MM.1S (cell line): Measurements from ENCODE around the gene GCAT.

ENCODE experiments used
- DNase-seq: peaks from one replicate; pipeline ENCODE4 v3.0.0-alpha.2; 2015
- H2AFZ ChIP-seq: fragments of 300-600 bp; sonication (generic); 2 replicates; pipeline ENCODE4 v1.6.0; 2016; ENCODE audit warnings: antibody characterized with exemption, low read length
- H3F3A ChIP-seq: fragments of 300-600 bp; sonication (generic); 2 replicates; pipeline ENCODE4 v1.6.1; 2016; ENCODE audit warnings: mild to moderate bottlenecking, antibody characterized with exemption, low read length, moderate library complexity, mixed read lengths; ENCODE audit not compliant: insufficient read depth
- H3K27ac ChIP-seq: fragments of 300-600 bp; sonication (generic); 2 replicates; pipeline ENCODE4 v1.5.1; 2016; ENCODE audit warnings: mild to moderate bottlenecking, low read length
- H3K27me3 ChIP-seq: fragments of 300-600 bp; sonication (generic); replicated peaks from 2 replicates; pipeline ENCODE4 v1.6.0; 2016; ENCODE audit warnings: low read length; ENCODE audit not compliant: insufficient read depth
- H3K36me3 ChIP-seq: fragments of 300-600 bp; sonication (generic); replicated peaks from 2 replicates; pipeline ENCODE4 v1.6.1; 2016; ENCODE audit warnings: mild to moderate bottlenecking, low read length, mixed read lengths; ENCODE audit not compliant: insufficient read depth
- H3K4me1 ChIP-seq: fragments of 300-600 bp; sonication (generic); 2 replicates; pipeline ENCODE4 v1.6.1; 2016; ENCODE audit warnings: low read length, mixed read lengths
- H3K4me2 ChIP-seq: fragments of 300-600 bp; sonication (generic); 2 replicates; pipeline ENCODE4 v1.6.0; 2016; ENCODE audit warnings: low read depth, low read length
- H3K4me3 ChIP-seq: fragments of 300-600 bp; sonication (generic); 2 replicates; pipeline ENCODE4 v1.5.1; 2016; ENCODE audit warnings: low read length, mixed read lengths
- H3K79me2 ChIP-seq: fragments of 300-600 bp; sonication (generic); 2 replicates; pipeline ENCODE4 v1.6.1; 2016; ENCODE audit warnings: mixed run types, low read length, mixed read lengths
- H3K9ac ChIP-seq: fragments of 300-600 bp; sonication (generic); 2 replicates; pipeline ENCODE4 v1.6.1; 2016; ENCODE audit warnings: low read length, mixed read lengths
- H3K9me2 ChIP-seq: fragments of 300-600 bp; sonication (generic); replicated peaks from 2 replicates; pipeline ENCODE4 v1.6.1; 2016; ENCODE audit warnings: mild to moderate bottlenecking, low read length, mixed read lengths; ENCODE audit not compliant: insufficient read depth
- H3K9me3 ChIP-seq: fragments of 300-600 bp; sonication (generic); replicated peaks from 2 replicates; pipeline ENCODE4 v1.6.1; 2016; ENCODE audit warnings: mild to moderate bottlenecking, low read length, mixed read lengths; ENCODE audit not compliant: insufficient read depth
- H4K20me1 ChIP-seq: fragments of 300-600 bp; sonication (generic); 2 replicates; pipeline ENCODE4 v1.6.1; 2016; ENCODE audit warnings: mild to moderate bottlenecking, low read length, moderate library complexity, mixed read lengths; ENCODE audit not compliant: insufficient read depth
- CTCF ChIP-seq: fragments of 300-600 bp; sonication (generic); IDR thresholded peaks from 2 replicates; pipeline ENCODE4 v1.5.1; 2016; ENCODE audit warnings: antibody characterized with exemption, low read length, mixed read lengths
- EZH2 ChIP-seq: fragments of 300-600 bp; sonication (generic); optimal IDR thresholded peaks from 2 replicates; pipeline ENCODE3; 2017; ENCODE audit warnings: low read depth, mild to moderate bottlenecking, antibody characterized with exemption, low read length, mixed read lengths
- EZH2phosphoT487 ChIP-seq: fragments of 300-600 bp; sonication (generic); IDR thresholded peaks from 2 replicates; pipeline ENCODE4 v1.6.1; 2018; ENCODE audit warnings: antibody characterized with exemption, low read length

GCAT gene

GRCh38 chr22:37778370-37779009 is 29.2 kb upstream of the GCAT start:
- Histone ChIP-seq H3K27ac (no peak overlapping the region), H3K36me3 (no peaks in the 10 kb centered on the region), H3K4me3 (no peak overlapping the region), H3K4me1 (peaks cover 4% of the 10 kb centered on the region), H3K9me2 (no peaks in the 10 kb centered on the region), H3F3A (0 out of 2 replicates have a peak, but pooled peaks cover 3% of the 10 kb centered on the region), H3K27me3 (no peaks in the 10 kb centered on the region), H2AFZ (no peak overlapping the region), H3K4me2 (no peak overlapping the region), H4K20me1 (no peaks in the 10 kb centered on the region), H3K9me3 (no peaks in the 10 kb centered on the region), H3K79me2 (no peaks in the 10 kb centered on the region), H3K9ac (no peak overlapping the region)
- DNase-seq = no peak
- TF ChIP-seq EZH2 (no peak), EZH2phosphoT487 (no peak), CTCF (no peak)

GRCh38 chr22:37781434-37782059 is 26.2 kb upstream of the GCAT start:
- no peak overlapping the region for H3K4me3 ChIP-seq
- no peaks in the 10 kb centered on the region for H3K9me3 ChIP-seq
- H3K4me2 ChIP-seq = no peak overlapping the region
- no peaks in the 10 kb centered on the region for H3K36me3 ChIP-seq
- no peaks in the 10 kb centered on the region for H3K27me3 ChIP-seq
- H3K27ac ChIP-seq = no peak overlapping the region
- H3K9me2 ChIP-seq = no peaks in the 10 kb centered on the region
- no peak overlapping the region for H3K9ac ChIP-seq
- H3K4me1 ChIP-seq = peaks cover 4% of the 10 kb centered on the region
- no peak overlapping the region for H2AFZ ChIP-seq
- TF ChIP-seq EZH2phosphoT487 = no peak
- no peak for TF ChIP-seq EZH2
- TF ChIP-seq CTCF = no peak
- H3K79me2 ChIP-seq = no peaks in the 10 kb centered on the region
- DNase-seq = no peak
- 0 out of 2 replicates have a peak, but pooled peaks cover 3% of the 10 kb centered on the region for H3F3A ChIP-seq
- H4K20me1 ChIP-seq = no peaks in the 10 kb centered on the region

- 0 out of 2 replicates have a peak, but pooled peaks cover under 1% of the 10 kb centered on the region for H3F3A ChIP-seq
- no peak overlapping the region for H3K9ac ChIP-seq
- H3K9me3 ChIP-seq = no peaks in the 10 kb centered on the region
- TF ChIP-seq EZH2 (no peak), EZH2phosphoT487 (no peak), CTCF (no peak)
- no peak overlapping the region for H3K27ac ChIP-seq
- H3K27me3 ChIP-seq = no peaks in the 10 kb centered on the region
- no peaks in the 10 kb centered on the region for H3K36me3 ChIP-seq
- peaks cover under 1% of the 10 kb centered on the region for H3K4me1 ChIP-seq
- no peaks in the 10 kb centered on the region for H4K20me1 ChIP-seq
- no peak overlapping the region for H3K4me3 ChIP-seq
- H3K4me2 ChIP-seq = no peak overlapping the region
- H2AFZ ChIP-seq = no peak overlapping the region
- DNase-seq = no peak
- no peaks in the 10 kb centered on the region for H3K9me2 ChIP-seq
- H3K79me2 ChIP-seq = no peaks in the 10 kb centered on the region
Observed at GRCh38 chr22:37782340-37783168, 25.2 kb upstream of the GCAT start.
